GM18502 (cell line): ENCODE data around the gene EHD1.
A peak's percentile ranks its signal among the peaks of the same experiment; 100 is the strongest.

Experiments
- ATAC-seq: cut with Tn5 transposase; IDR thresholded peaks from one replicate; pipeline ENCODE4 v1.9.1; 2021; ENCODE audit warnings: mild to moderate bottlenecking; ENCODE audit not compliant: unreplicated experiment, poor library complexity

EHD1 gene

DNA sequence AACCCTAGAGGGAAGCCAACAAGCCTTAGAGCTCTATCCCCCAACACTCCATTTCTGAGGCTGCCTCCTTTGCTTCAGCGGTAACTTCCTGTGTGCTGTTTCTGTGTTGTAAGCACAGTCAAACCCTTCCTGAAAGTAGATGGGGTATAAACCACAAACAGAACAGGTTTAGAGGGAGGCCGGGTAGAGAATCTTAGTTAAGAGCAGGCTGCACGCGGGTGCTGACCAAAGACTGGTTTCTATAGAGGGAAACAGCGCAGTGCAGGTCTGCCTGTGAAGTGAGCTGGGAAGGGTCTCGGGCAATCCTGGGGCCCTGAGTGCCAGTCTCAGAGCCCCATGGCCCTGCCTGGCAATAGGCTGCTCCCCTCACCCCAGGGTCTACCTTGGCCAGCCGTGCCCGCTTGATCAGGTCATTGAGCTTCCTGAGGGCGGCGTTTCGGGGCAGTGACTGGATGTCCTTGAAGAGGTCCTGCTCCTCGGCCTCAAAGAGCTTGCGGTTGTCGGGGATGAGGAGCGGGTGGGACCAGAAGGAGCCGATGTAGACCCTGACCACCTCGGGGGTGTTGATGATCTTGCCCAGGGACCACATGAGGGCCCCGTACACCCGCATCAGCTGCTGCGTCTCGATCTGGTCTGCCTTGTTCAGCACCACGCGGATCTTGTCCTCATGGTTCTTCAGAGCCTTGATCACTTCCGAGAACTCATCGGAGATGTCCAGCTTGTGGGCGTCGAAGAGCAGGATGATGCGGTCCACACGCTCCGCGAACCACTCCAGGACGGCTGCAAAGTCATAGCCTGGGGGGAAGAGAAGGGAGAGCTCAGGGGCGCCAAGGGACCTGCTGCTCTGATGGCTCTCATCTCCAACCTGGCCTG, 18.6 kb downstream of the EHD1 start:
- ATAC-seq: peak; percentile 63

- no peak for ATAC-seq
Measured at GRCh38 chr11:64858467-64859263, 19.8 kb downstream of the EHD1 start.

DNA sequence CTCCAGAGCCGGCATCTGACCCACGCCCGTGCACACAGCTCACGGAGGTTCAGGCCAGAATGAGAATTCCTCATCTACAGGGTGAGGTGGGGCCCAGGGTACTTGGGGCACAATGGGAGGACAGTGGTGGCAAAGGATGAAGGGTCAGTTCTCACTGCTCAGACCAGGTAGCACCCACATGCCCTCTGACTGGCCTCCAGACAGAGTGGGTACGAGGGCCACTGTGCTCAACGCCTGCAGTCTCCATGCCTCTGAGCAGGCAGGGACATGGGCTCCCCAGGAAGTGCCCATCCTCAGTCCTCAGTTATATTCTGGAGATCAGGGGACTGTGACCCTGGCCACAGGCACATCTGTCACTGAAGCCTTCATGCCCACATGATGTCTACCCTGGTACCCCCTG, 20.9 kb downstream of the EHD1 start:
- ATAC-seq: no peak

GRCh38 chr11:64856382-64857227, 21.8 kb downstream of the EHD1 start:
- no peak for ATAC-seq

DNA sequence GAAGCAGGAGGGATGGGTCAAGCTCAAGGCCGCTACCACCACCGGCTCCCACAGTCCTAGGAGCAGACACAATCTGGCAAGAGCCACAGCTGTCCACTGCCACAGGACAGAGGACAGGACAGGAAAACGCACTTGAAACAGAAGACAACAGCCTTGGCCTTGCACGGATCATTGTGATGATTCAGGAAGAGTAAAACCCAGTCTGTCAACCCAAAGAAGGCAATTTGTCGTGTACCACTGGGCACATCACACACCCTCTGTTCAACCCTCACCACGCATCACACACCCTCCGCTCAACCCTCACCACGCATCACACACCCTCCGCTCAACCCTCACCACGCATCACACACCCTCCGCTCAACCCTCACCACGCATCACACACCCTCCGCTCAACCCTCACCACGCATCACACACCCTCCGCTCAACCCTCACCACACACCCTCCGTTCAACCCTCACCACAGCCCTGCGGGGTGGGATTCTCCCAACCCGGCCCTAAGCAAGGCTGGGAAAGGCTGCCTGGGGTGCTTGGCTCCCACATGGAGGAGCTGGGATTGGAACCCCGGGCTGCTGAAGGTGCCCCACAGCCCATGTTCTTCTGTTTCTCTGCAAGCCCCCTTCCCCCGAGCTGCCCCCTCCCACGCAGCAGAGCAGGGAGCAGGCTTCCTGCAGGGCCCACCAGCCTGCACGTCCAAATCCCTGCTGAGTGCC, 22.7 kb downstream of the EHD1 start:
- ATAC-seq: no peak

DNA sequence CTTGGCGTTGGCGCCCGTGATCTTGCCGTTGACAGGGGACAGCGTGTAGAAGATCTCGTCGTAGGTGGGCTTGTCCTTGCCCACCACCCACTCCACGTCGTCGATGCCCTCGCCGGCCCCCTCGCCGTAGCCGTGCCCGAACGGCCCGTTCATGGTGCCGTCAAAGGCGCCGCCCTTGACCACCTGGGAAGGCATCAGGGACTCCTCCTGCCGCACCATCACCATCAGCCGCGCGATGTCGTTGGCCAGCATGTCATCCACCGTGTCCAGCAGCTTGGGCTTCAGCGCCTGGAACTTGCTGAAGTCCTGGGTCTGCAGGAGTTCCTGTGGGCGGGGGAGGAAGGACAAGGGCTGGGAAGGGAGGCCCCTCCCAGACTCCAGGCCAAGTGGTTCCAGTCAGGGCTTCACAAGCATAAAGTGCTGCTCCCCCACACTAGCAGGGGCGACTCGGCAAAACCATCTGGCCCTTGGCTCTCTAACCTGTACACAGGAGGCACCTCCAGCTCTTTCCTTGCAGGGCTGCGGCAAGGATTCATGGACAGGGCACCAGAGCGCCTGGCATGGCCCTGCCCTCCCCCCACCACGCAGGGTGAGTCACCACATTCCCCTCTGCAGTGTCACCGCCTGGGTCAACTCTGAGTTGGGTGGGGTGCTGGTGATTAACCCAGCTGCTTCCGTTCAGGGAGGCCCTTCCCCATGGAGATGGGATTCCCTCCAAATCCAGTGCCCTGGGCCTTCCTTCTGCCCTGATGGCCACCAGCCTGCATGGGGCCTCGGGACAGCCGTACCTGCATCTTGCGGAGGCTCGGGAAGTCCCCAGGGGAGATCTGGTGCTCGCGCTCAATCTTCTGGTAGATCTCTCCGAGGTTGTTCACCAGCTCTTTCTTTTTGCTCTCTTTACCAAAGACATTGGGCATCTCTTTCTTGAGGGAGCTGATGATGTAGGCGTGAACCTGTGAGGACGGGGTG, 23.6 kb downstream of the EHD1 start:
- ATAC-seq: no peak

DNA sequence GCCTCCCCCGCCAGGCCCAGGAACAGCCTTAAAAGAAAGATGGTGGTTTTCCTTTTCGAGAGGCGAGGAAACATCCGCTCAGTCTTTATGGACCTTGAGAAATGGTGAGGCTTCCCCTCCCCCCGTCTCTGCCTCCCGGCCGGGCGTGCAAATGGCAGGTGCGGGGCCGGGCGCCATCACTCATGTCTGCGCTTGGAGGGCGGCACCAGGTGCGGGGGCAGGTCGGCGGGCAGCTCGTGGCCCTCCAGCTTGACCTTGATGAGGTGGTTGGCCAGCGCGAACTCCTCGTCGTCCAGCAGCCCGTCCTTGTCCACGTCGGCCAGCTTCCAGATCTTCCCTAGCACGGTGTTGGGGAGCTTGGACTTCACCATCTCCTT, 24.3 kb downstream of the EHD1 start:
- no peak for ATAC-seq

DNA sequence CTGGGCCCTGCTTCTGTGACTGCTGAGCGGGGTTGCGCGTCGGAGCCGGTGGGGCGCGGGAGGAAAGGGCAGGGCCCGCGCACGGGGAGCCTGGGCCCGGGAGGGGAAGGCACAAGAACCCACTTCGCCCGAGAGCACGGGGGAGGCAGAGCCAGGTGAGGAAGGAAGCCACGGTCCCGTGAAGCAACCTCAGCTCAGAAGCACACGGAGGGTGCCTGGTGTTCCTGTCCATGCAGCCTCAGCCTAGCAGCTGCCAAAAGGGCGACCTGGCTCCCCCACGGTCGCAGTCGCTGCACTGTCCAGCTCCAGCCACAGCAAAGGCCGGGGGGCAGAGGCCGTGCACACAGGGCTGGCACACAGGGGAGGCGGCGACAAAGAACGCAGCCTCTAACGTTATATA, 24.7 kb downstream of the EHD1 start:
- ATAC-seq: no peak

- no peak for ATAC-seq
Measured at GRCh38 chr11:64852804-64853509, 25.5 kb downstream of the EHD1 start.

GRCh38 chr11:64851831-64852351, 26.5 kb downstream of the EHD1 start:
- ATAC-seq: peak; percentile 13

DNA sequence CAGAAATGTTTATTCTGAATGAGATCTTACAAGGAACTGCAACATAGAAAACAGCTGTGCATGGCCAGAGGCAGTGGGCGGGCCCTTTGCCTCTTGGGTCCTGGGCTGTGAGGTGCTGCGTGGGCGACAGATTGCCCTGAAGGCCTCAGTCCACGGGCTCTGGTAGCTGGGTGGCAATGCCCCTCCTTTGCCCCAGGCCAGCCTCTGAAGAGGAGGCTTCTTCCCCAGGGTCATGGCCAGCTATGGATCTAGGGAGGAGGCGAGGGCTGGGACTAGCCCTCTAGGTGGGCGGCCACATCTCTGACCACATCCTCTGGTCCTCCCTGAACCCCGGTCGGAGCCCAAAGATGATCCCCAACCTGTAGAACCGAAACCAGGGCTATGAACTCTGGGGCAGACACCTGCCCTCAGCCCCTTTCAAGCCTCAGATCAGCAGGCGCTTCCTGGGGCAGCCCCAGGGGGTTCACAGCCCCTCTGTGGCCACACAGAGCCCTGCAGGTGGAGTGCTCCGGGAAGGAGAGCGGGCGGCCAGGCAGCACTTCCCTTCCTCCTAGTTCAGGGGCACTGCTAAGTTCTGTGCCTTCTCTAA, 27.3 kb downstream of the EHD1 start:
- peak; percentile 56 for ATAC-seq

DNA sequence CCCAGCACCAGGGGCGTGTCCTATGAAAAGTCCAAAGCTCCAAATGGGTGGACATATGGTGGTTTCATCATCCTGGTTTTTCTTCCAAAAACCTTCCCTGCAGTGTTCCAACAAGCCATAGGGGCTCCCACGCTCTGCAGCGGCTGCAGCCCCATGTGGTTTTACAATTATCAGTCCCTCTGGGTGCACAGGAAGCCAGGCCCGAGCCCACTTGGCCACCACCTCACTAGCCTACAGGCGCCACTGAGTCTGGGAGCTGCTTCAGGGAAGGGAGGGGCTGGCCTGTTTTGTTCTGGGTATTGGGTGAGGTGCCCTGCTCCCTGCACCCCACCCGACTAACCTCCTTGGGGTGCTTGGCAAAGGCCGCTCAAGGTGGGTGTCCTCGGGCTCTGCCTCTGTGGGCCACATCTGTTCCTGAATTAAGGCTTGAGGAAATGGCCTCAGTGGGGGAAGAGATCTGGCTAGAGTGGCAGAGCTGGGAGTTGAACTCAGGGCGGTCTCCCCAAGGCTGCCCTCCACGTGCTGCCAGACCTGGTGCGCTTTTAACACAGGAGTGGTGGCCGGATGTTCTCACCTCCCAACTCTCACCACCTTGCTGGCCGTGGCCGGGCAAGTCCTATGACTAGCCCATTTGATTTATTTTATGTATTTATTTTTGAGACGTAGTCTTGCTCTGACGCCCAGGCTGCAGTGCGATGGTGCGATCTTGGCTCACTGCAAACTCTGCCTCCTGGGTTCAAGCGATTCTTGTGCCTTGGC, 28.6 kb downstream of the EHD1 start:
- no peak for ATAC-seq

DNA sequence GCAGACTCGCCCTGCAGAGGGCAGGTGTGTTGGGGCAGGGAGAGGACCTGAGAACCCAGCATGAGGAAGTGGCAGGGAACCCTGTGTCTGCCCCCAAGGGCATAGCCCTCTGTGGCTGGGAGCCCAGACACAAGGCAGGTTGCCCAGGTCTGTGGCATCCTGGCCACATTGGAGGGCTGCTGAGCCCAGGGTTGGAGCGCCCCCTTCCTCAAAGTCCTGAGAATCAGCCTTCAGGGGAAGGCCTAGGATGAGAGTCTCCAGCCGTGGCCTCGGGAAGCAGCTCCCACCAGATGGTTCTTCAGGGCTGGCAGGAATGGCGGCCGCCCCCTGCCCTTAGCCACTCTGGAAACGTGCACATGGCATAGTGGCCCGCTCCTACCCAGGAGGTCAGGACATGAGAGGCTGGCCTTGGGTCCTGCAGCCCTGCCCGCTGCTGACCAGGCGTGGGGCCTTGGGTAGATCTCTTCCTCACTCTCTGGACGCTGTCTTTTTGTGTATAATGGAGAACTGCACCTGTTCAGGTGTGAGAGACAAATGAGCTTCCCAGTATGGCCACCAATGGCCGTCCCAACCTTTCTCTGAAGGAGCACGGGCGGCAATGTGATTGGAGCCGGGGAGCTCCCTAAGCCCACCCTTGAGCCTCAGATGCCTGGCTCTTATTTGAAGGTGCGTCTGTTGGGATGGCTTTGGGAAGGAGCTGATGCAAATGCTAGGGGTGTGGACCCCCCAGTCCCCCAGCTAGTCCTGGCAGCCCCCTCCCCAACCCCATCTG, 29.4 kb downstream of the EHD1 start:
- no peak for ATAC-seq

DNA sequence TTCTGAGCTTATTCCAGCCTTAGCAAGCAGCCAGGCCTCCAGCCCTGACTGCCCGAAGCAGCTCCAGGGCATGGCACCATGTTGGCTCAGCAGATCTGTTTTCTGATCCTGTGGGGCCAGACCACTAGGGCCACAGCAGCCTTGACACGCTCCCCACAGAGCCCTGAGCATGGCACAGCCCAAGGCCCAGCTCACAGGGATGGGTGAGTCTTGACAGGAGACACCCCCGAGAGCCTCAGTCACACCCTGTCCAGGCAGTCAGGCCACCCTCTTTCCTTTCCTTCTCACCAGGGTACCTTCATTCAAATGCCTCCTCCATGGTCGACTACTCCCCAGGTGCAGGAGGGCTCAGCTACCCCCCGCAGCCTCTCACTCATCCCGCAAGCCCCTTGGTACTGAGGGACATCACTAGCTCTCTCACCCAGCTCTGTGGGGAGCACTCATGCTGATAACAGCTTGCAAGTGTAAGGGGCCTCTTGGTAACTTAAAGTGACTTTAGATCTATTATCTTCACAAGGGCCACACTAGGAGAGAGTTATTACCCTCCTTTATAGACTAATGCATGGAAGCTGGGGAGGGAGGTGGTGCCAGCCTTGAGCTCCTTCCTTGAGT, 30.1 kb downstream of the EHD1 start:
- no peak for ATAC-seq

- ATAC-seq: no peak
Measured at GRCh38 chr11:64846998-64847666, 31.3 kb downstream of the EHD1 start.
